GM18909 (cell line): ENCODE results near the gene NFKBIL1.
"Not testable (repeated sequence)": the region's sequence is repeated elsewhere in the genome, so short reads cannot be mapped to it uniquely, and the experiment has no call there.

Experiments
- ATAC-seq: cut with Tn5 transposase; IDR thresholded peaks from one replicate; pipeline ENCODE4 v1.9.1; 2021; ENCODE audit warnings: mild to moderate bottlenecking; ENCODE audit not compliant: unreplicated experiment, poor library complexity

The NFKBIL1 gene

DNA sequence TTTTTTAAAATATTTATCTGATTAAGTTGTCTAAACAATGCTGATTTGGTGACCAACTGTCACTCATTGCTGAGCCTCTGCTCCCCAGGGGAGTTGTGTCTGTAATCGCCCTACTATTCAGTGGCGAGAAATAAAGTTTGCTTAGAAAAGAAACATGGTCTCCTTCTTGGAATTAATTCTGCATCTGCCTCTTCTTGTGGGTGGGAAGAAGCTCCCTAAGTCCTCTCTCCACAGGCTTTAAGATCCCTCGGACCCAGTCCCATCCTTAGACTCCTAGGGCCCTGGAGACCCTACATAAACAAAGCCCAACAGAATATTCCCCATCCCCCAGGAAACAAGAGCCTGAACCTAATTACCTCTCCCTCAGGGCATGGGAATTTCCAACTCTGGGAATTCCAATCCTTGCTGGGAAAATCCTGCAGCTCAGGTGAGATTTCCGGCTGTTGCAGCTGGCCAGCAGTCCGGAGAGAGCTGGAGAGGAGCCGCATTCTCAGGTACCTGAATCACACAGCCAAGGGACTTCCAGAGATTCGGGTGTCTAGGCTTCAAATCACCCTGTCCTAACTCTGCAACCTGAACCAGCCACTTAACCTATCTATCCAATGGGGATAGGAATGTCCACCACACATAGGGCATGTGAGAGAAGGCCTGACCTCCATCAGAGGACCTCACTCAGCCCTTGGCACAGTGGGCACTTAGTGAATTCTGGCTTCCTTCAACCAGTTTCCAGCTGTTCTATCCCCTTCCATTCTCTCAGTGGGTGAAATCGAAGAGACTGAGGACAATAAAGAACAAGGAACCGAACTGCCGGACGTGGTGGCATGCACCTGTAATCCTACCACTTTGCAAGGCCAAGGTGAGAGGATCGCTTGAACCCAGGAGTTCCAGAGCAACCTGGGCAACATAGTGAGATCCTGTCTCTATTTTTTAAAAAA, 31.0 kb downstream of the NFKBIL1 start:
- ATAC-seq, result no peak

DNA sequence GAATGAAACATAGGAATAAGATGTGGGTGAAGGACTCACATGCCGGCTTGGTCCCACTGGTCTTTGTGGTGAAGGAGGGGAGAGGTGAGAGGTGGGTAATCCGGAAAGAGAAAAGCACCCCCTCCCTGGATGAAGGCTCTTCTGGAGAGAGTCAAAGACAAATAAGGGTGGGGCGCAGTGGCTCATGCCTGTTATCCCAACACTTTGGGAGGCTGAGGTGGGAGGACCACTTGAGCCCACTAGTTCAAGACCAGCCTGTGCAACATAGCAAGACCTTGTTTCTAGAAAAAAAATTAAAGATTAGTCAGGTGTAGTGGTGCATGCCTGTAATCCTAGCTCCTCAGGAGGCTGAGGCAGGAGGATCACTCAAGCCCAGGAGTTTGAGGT, 31.7 kb downstream of the NFKBIL1 start:
- no peak for ATAC-seq

DNA sequence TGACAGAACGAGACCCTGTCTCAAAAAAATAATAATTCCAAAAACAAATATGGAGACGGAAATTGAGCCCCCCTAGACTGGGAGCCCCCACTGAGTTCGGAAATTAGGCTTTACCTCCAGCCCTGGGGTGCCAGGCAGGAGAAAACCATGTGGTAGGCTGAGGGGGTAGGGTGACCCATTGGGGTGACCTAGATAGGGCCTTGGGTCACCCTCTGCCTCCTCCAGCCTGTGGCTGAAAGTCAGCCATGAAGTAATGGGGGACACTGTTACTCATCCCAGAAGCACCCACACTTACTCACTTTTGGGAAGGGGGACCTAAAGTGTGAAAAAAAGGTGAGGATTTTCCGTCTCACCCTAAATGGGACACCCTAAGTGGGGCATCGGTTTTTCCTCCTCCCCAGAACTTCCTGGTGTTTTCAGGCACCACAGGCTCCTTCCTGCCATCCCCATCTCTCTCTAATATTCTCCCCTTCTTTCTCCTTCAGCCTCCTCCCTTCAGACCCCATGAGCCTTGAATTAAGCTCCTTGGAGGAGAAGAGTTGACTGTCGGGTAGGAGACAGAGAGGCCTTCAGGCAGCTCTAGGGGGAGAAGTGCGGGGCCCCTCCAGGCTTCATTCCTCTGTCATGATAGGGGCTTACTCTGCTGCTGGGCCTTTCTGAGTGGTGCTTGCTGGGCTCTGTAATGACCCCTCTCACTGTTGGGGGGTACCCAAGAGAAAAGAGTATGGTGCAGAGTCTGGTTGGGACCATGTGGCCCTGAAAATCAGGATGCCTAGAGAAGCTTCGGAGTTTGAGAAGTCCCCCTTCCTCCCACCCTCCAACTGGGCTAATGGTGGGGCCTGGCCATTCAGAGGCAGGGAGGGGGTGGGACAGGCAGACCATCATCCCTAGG, 32.4 kb downstream of the NFKBIL1 start:
- ATAC-seq, result no peak

DNA sequence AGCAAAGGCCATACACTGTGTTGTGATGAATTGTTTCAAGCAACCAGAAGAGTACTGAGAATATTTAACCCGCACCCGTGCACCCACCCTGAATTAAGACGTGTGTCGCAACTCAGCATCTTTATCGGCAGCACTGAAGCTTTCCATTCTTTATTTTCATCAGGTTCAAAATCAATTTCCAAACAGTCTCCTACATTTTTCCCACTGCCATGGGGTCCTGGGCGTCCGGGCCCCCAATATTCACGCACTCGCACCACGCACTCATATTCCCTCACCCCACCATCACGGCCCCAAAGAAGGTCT, 33.0 kb downstream of the NFKBIL1 start:
- no peak for ATAC-seq

DNA sequence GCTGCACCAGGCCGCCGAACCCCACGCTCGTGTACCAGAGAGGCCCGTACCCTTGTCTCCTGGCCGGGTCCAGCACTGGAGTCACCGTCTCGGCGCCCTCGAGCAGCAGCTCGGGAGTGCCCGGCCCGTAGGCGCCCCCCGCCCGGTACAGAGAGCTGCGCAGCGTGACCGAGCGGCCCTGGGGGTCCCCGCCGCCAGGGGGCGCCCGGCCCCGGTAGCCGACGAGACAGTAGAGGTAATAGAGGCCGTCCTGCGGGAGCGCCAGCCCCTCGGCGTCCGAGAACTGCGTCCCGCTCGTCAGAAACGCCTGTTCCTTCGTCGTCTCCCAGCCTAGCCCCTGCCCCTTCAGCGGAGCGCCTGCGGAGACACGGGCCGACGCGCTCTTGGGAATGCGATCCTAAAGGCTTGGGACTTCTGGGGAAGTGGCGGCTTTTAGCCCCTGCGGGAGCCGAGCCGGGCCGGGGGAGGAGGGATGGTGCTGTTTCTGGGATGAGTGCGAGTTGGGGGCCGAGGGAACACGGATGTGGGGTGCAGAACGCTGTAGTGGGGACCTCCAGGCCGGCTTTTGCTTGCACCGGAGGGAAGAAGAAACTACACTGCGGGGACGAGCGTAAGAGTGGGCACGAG, 33.5 kb downstream of the NFKBIL1 start:
- ATAC-seq, result peak; percentile 68

DNA sequence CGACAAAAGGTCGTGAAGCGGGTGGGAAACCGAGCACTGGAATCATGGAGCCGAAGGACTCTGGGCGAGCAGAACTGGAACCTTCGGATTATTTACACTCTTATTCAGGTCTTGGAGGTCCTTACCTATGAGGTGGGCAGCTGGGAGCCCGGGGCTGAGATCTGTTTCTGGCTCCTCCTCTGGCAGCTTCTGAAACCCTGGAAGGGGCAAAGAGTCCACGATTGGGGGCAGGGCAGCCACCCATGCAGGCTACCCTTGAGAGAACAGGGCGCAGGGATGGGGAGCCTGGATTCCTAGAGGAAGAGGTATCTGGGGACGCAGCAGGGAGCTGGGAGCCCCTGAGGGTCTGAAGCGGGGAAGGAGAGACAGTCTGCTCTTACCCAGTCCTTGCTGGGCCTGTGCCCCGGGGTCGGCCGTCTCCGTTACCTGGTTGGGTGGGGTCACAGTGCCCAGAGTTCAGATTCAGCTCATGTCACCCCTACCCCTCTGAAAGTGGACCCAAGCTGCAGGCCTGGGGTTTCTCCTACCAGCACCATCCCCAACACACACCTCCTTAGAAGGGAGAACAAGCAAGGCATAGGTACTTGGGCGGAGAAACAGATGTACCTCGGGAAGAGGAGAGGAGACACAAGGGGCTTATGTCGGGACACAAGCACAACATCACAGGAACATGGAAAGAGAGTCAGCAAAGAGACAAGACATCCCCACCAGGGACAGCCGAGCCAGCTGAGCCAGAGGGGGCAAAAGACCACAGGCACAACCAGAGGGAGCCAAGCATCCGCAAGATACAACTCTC, 34.2 kb downstream of the NFKBIL1 start:
- ATAC-seq, result no peak

DNA sequence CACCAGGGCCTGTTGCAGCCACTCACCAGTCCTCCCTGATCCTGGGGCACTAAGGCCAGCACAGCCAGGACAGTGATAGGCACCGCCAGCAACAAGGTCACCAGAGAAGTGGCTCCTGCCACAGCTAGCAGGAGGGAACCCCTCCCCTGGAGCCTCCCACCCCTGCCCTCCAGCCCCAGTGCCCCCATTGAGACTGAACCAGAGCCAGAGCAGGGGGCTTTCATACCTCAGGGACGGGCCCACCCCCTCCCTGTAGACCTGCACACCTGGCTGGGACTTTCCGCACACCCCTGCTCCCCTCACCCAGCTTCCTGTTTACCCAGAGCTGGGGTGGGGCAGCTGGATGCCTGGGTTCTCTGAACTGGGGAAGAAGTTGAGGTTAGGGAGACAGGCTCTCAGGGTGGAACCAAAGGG, 34.8 kb downstream of the NFKBIL1 start, which contains the start of gene LTB:
Gene LTB (minus strand): TSS at position 195 of the 414 bp plus-strand sequence. CDS start 7 bp downstream, at position 188.
- ATAC-seq, result no peak

DNA sequence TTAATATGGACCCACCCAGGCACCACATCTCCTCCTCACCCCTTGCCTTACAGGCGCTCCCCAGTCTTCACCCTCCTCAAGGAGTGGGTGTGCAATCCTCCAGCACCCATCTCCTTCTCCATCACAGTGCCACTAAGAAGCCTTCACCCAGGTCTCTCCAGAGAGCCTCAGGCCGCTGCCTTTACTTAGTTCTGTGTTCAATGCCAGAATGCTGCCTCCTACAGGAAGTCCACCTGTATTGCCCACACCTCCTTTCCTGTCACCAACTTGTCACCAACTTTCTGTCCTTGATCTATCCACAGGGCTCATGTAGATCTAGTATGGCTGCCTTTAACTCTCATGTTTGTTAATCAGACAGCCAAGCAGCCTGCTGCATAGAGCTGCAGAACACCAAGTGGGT, 38.1 kb downstream of the NFKBIL1 start:
- ATAC-seq, result no peak

DNA sequence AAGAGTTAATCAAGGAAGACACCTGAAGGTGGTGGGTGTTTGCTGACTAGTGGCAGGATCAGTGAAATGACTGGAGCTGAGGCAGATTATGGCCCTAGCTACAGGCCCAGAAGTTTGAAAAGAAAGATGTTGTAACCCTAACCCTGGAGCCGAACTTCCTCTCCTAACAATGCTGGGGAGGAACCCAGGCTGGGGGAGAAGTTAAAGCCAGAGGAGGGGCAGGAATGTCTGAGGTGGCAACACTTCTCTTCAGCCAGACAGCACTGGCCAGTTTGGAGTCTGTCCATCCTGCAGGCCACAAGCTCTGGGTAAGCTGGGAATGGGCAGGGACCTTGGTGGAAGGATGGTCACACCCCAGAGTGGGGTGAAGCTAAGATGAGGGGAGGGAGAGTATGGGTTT, 38.6 kb downstream of the NFKBIL1 start, which contains the start of gene LST1:
Gene LST1 (plus strand): TSS at position 270 of the 400 bp plus-strand sequence. CDS start 1,023 bp downstream, outside the sequence.
- no peak for ATAC-seq

DNA sequence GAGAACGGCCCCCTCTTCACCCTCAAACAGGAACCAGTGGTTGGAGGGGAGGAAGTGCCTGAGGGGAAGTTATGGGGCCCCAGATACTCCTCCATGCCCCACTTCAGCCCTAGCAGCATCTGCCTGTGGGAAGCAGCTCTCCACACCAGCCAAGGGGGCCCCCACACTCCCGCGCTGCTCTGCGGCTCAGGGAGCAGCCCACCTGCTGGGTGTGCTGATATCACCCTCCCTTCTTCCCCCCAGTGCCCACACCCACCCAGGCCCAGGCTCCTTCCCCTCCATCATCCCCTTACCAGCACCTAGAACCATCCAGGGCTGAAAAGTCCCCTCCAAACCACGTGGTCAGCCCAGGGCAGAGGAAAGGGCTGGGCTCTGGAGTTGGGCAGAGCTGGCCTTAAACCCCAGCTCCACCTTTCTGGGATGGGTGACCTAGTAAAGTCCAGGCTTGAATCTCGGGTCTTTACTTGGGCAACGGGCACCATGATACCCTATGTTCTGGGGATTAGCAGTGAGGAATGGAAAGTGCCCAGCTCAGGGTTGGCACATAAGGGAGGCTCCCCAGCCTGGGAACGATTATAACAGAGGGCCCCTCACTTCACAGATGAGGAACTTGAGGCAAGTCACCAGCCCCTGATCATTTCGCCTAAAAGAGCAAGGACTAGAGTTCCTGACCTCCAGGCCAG, 39.3 kb downstream of the NFKBIL1 start:
- ATAC-seq, result no peak

DNA sequence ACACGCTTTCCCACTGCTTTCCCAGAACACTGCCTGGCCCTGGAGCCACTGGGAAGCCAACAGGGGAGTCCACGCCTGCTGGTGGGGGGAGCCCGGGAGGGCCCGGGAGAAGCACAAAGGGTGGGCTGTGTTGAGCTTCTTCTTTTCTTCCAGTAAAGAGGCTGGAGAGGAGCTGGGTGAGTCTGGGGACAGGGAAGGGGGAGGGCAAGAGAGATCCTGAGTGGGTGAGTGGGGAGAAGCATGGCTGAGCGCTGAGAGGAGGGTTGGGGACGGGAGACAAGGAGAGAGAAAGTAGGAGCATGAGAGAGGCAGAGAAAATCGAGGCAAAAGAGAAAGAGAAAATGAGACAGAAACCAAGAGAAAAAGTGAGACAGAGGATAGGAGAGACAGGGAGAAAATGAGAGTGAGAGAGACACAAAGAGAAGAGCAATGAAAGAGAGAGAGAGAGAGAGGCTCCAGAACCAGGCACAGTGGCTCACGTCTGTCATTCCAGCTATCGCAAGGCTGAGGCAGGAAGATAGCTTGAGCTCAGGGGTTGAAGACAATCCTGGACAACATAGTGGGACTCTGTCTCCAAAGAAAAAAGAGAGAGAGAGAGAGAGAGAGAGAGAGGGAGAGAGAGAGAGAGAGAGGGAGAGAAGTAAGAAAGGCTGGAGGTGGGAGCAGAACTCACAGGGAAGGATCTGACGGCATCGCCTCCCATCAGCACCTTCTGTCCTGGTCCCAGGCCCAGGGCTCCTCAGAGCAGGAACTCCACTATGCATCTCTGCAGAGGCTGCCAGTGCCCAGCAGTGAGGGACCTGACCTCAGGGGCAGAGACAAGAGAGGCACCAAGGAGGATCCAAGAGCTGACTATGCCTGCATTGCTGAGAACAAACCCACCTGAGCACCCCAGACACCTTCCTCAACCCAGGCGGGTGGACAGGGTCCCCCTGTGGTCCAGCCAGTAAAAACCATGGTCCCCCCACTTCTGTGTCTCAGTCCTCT, 40.7 kb downstream of the NFKBIL1 start:
- ATAC-seq, result no peak

DNA sequence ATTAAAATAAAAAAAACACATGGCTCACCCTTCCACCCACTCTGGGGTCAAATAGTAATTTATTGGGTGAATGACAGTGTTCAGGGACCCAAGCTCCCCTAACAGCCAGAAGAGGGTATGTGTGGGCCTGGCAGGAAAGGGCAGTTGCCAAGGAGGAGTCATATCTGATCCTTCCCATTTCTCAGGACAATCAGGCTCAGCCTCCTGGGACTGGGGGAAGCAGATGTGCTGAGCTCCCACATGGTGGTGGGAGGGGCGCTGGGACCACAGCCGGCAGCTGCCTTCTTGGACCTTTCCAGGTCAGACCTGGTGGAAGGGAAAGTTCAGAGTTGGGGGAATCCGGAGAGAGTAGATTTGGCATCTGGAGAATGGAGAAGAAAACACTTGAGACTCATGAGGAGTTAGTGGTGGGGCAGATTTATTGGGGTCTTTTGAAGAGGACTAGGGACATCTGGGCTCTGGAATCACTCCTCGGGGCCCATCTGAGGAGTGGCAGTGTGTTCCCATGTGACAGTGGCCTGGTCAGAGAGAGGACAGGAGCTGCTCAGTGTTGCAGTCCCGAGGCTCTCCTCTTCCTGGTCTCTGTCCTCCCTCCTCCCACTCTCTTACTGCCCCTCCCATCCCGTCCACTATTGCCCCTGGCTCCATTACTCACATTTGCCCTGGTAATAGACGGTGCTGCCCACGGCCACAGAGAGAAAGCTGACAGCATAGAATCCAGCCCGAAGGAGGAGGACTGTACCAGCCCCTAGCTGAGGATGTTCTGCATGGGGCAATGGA, 41.7 kb downstream of the NFKBIL1 start:
- no peak for ATAC-seq

DNA sequence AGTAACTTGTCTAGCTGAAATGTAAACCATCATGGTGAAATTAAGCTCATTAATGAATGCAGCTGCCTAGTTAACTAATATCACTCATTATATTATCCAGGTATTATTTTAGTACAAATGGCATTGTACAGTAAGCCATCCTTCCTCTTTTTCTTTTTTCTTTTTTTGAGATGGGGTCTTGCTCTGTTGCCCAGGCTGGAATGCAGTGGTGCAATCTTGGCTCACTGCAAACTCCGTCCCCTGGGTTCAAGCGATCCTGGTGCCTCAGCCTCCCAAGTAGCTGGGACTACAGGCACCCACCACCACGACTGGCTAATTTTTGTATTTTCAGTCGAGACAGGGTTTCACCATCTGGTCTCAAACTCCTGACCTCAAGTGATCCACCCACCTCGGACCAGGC, 43.3 kb downstream of the NFKBIL1 start:
- not testable (repeated sequence) for ATAC-seq

DNA sequence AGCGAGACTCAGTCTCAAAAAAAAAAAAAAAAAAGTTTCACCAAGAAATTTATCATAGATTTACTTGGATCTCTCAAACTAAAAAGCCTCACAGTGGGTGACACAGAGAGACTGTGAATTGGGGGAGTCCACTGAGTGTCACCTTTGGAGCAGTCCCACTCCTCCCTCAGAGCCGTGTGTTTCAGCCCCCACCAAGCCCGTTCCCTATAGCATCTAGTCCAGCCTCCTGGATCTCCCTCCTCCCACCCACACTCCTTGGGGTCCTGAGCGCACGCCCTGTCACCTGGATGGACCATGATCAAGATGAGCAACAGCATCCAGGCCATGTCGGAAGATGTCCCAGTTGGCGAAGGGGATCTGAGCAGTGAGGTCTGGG, 45.0 kb downstream of the NFKBIL1 start:
- no peak for ATAC-seq

DNA sequence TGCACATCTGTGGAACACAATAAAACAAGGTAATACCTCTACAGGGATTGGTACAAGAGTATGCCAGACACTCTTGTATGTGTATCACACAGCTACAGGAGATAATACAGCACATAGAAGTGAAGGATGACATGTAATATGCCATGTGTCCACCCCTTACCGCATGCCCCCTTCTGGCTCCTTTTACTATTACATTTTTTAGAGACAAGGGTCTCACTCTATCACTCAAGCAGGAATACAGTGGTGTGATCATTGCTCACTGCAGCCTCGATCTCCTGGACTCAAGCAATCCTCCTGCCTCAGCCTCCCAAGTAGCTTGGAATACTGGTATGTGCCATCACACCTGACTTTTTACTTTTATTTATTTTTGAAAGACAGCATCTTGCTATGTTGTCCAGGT, 49.6 kb downstream of the NFKBIL1 start:
- no peak for ATAC-seq

DNA sequence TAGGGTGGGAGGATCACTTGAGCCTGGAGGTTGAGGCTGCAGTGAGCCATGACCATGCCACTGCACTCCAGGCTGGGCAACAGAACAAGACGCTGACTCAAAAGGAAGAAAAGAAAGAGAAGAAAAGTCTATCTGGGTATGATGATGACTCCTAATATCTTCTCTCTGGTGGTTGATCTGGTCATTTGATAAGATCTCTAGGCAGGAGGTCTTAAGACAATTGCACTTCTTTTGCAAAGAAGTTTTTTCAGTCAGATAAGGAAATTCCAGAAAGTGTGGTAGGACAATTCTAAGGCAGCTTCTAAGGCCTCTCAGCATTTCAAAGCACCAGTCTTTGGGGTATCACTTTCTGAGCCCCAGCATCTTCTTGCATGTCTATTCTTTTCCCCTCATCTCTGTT, 59.9 kb downstream of the NFKBIL1 start:
- ATAC-seq, result no peak
